HG03460 (cell line): ENCODE data around the gene LMX1A.

Experiments used
- ATAC-seq: cut with Tn5 transposase; IDR thresholded peaks from one replicate; pipeline ENCODE4 v1.9.1; 2021; ENCODE audit not compliant: unreplicated experiment

Gene LMX1A

GRCh38 chr1:165276314-165276713 is 80.2 kb downstream of the LMX1A start:
- no peak for ATAC-seq

GRCh38 chr1:165265196-165265838 is 91.2 kb downstream of the LMX1A start:
- ATAC-seq = no peak

- no peak for ATAC-seq
These were observed 96.6 kb downstream of the LMX1A start for GRCh38 chr1:165259706-165260428.

GRCh38 chr1:165259236-165259635 is 97.3 kb downstream of the LMX1A start:
- ATAC-seq = no peak

GRCh38 chr1:165257969-165258459 is 98.5 kb downstream of the LMX1A start:
- peak; percentile 76 for ATAC-seq

GRCh38 chr1:165254896-165255625 is 101.5 kb downstream of the LMX1A start:
- ATAC-seq = no peak

- no peak for ATAC-seq
These were observed 102.1 kb downstream of the LMX1A start for GRCh38 chr1:165254376-165254775.

- ATAC-seq = no peak
These were observed 102.7 kb downstream of the LMX1A start for GRCh38 chr1:165253818-165254254.

- no peak for ATAC-seq
These were observed 107.4 kb downstream of the LMX1A start for GRCh38 chr1:165248969-165249571.

GRCh38 chr1:165241952-165242351 is 114.6 kb downstream of the LMX1A start:
- ATAC-seq = no peak

GRCh38 chr1:165241321-165241720 is 115.2 kb downstream of the LMX1A start:
- no peak for ATAC-seq

GRCh38 chr1:165240492-165240891 is 116.0 kb downstream of the LMX1A start:
- ATAC-seq = no peak

- no peak for ATAC-seq
These were observed 116.6 kb downstream of the LMX1A start for GRCh38 chr1:165239873-165240272.

- no peak for ATAC-seq
These were observed 120.7 kb downstream of the LMX1A start for GRCh38 chr1:165235777-165236291.

GRCh38 chr1:165235155-165235776 is 121.2 kb downstream of the LMX1A start:
- ATAC-seq = no peak

- no peak for ATAC-seq
These were observed 122.4 kb downstream of the LMX1A start for GRCh38 chr1:165234149-165234548.

- no peak for ATAC-seq
These were observed 127.8 kb downstream of the LMX1A start for GRCh38 chr1:165228676-165229075.

- no peak for ATAC-seq
These were observed 128.3 kb downstream of the LMX1A start for GRCh38 chr1:165228111-165228655.

GRCh38 chr1:165226326-165226725 is 130.2 kb downstream of the LMX1A start:
- no peak for ATAC-seq

GRCh38 chr1:165225650-165226049 is 130.9 kb downstream of the LMX1A start:
- ATAC-seq = no peak
